HG03354 (cell line): ENCODE measurements around the gene RTL10.

Source experiments
- ATAC-seq: cut with Tn5 transposase; IDR thresholded peaks from one replicate; pipeline ENCODE4 v1.9.1; 2021; ENCODE audit warnings: mild to moderate bottlenecking; ENCODE audit not compliant: unreplicated experiment, poor library complexity, severe bottlenecking

RTL10 gene

GRCh38 chr22:19877626-19878339 is 23.1 kb upstream of the RTL10 start:
- no peak for ATAC-seq

GRCh38 chr22:19876941-19877625 is 22.4 kb upstream of the RTL10 start:
- no peak for ATAC-seq

GRCh38 chr22:19876314-19876940 is 21.8 kb upstream of the RTL10 start:
- ATAC-seq = no peak

- ATAC-seq = no peak
Observed at GRCh38 chr22:19875531-19876313, 21.0 kb upstream of the RTL10 start.

- ATAC-seq = no peak
Observed at GRCh38 chr22:19875061-19875530, 20.4 kb upstream of the RTL10 start.

- ATAC-seq = no peak
Observed at GRCh38 chr22:19874307-19875060, 19.8 kb upstream of the RTL10 start.

- no peak for ATAC-seq
Observed at GRCh38 chr22:19873960-19874306, 19.3 kb upstream of the RTL10 start.

GRCh38 chr22:19873138-19873959 is 18.7 kb upstream of the RTL10 start:
- ATAC-seq = no peak

- no peak for ATAC-seq
Observed at GRCh38 chr22:19872779-19873137, 18.1 kb upstream of the RTL10 start.

- ATAC-seq = no peak
Observed at GRCh38 chr22:19871845-19872778, 17.4 kb upstream of the RTL10 start.

GRCh38 chr22:19871023-19871844 is 16.6 kb upstream of the RTL10 start:
- no peak for ATAC-seq

- no peak for ATAC-seq
Observed at GRCh38 chr22:19870153-19871022, 15.7 kb upstream of the RTL10 start.

GRCh38 chr22:19869497-19870152 is 15.0 kb upstream of the RTL10 start:
- ATAC-seq = no peak

GRCh38 chr22:19868773-19869471 is 14.2 kb upstream of the RTL10 start:
- no peak for ATAC-seq

GRCh38 chr22:19868333-19868732 is 13.7 kb upstream of the RTL10 start:
- ATAC-seq = no peak
